GM21737 (cell line): ENCODE data around the gene FGF19.

Source experiments
- ATAC-seq: cut with Tn5 transposase; IDR thresholded peaks from one replicate; pipeline ENCODE4 v1.9.1; 2021; ENCODE audit warnings: mild to moderate bottlenecking, moderate library complexity; ENCODE audit not compliant: unreplicated experiment

FGF19 gene

GRCh38 chr11:69674267-69674885, 29.4 kb downstream of the FGF19 start:
- ATAC-seq, result no peak

GRCh38 chr11:69671734-69672465, 31.9 kb downstream of the FGF19 start:
- no peak for ATAC-seq

GRCh38 chr11:69670158-69670845, 33.5 kb downstream of the FGF19 start:
- no peak for ATAC-seq

- no peak for ATAC-seq
Observed at GRCh38 chr11:69669486-69669885, 34.3 kb downstream of the FGF19 start.

- ATAC-seq, result no peak
Observed at GRCh38 chr11:69667619-69668604, 35.9 kb downstream of the FGF19 start.

GRCh38 chr11:69666752-69667536, 36.9 kb downstream of the FGF19 start:
- no peak for ATAC-seq

- no peak for ATAC-seq
Observed at GRCh38 chr11:69666261-69666660, 37.6 kb downstream of the FGF19 start.

GRCh38 chr11:69665669-69666068, 38.2 kb downstream of the FGF19 start:
- ATAC-seq, result no peak

GRCh38 chr11:69664901-69665300, 38.9 kb downstream of the FGF19 start:
- ATAC-seq, result no peak

- no peak for ATAC-seq
Observed at GRCh38 chr11:69664103-69664775, 39.6 kb downstream of the FGF19 start.

- ATAC-seq, result no peak
Observed at GRCh38 chr11:69663326-69663725, 40.5 kb downstream of the FGF19 start.

- no peak for ATAC-seq
Observed at GRCh38 chr11:69662806-69663205, 41.0 kb downstream of the FGF19 start.

GRCh38 chr11:69662021-69662698, 41.7 kb downstream of the FGF19 start:
- no peak for ATAC-seq

GRCh38 chr11:69661413-69661715, 42.5 kb downstream of the FGF19 start:
- ATAC-seq, result no peak

- ATAC-seq, result no peak
Observed at GRCh38 chr11:69660001-69660500, 43.8 kb downstream of the FGF19 start.

- no peak for ATAC-seq
Observed at GRCh38 chr11:69659591-69659990, 44.2 kb downstream of the FGF19 start.

- no peak for ATAC-seq
Observed at GRCh38 chr11:69658626-69659450, 45.0 kb downstream of the FGF19 start.
